PC-3 (cell line): Measurements from ENCODE around the gene CHRNB1.
"Not testable (repeated sequence)": the region's sequence is repeated elsewhere in the genome, so short reads cannot be mapped to it uniquely, and the experiment has no call there.

Source experiments
- EZH2 ChIP-seq: fragments of 300-600 bp; sonication (generic); IDR thresholded peaks from one replicate; pipeline ENCODE4 v1.6.1; 2017; ENCODE audit warnings: antibody characterized with exemption, mild to moderate bottlenecking, low read length; ENCODE audit not compliant: unreplicated experiment
- EZH2phosphoT487 ChIP-seq: fragments of 300-600 bp; sonication (generic); IDR thresholded peaks from 2 replicates; pipeline ENCODE4 v1.6.1; 2018; ENCODE audit warnings: mild to moderate bottlenecking, antibody characterized with exemption, low read length, borderline replicate concordance
- TF ChIP-seq, protein P1 (sequence below): fragments of 300-600 bp; sonication (generic); conservative IDR thresholded peaks from 2 replicates; pipeline ENCODE4 v1.5.1; 2017; ENCODE audit warnings: antibody characterized with exemption, low read depth, mild to moderate bottlenecking, low read length

DNA sequence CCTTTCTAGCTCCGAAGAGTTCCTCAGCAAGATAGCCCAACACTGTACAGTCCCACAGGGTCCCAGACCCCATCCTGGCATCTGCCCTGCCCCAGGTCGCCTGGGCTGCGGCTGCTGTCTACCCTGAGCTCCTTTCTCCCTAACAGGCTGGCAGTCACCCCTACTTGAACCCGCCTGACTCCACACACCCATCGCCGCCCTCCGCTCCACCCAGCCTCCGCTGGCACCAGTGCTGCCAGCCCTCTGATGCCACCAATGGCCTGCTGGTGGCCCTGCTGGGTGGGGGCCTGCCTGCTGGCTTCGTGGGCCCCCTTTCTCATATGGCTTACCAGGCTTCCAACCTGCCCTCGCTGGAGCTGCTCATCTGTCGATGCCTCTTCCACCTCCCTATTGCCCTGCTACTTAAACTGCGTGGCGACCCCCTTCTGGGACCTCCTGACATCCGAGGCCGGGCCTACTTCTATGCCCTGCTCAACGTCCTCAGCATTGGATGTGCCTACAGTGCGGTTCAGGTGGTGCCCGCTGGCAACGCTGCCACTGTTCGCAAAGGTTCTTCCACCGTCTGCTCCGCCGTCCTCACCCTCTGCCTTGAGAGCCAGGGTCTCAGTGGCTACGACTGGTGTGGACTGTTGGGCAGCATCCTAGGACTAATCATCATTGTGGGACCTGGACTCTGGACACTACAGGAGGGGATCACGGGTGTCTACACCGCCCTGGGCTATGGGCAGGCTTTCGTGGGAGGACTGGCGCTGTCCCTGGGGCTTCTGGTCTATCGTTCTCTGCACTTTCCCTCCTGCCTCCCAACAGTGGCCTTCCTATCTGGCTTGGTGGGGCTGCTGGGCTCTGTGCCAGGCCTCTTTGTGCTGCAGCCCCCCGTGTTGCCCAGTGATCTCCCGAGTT is 37.2 kb downstream of the CHRNB1 start:
- TF ChIP-seq EZH2, EZH2phosphoT487: not testable (repeated sequence)
- TF ChIP-seq, protein P1, sequence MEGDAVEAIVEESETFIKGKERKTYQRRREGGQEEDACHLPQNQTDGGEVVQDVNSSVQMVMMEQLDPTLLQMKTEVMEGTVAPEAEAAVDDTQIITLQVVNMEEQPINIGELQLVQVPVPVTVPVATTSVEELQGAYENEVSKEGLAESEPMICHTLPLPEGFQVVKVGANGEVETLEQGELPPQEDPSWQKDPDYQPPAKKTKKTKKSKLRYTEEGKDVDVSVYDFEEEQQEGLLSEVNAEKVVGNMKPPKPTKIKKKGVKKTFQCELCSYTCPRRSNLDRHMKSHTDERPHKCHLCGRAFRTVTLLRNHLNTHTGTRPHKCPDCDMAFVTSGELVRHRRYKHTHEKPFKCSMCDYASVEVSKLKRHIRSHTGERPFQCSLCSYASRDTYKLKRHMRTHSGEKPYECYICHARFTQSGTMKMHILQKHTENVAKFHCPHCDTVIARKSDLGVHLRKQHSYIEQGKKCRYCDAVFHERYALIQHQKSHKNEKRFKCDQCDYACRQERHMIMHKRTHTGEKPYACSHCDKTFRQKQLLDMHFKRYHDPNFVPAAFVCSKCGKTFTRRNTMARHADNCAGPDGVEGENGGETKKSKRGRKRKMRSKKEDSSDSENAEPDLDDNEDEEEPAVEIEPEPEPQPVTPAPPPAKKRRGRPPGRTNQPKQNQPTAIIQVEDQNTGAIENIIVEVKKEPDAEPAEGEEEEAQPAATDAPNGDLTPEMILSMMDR: not testable (repeated sequence)
